Liver (tissue), 9 donors: Measurements from ENCODE around the gene PYGM. TPM values are rescaled to one million over a fixed set of nuclear protein-coding genes. Genes with fewer than 3 reads are reported as not detected.

Experiments
- DNase-seq: peaks from one replicate; pipeline ENCODE4 v3.0.0-alpha.2; 2017; ENCODE audit warnings: low spot score
- H3K27ac ChIP-seq, 2 donors: one replicate each; pipeline ENCODE4 v1.7.0; 2013; ENCODE audit warnings: inconsistent platforms in 2 of 2, low read length in 2 of 2, control low read depth in 1 of 2, low read depth in 1 of 2, mild to moderate bottlenecking in 1 of 2
- H3K27me3 ChIP-seq, 4 donors: one replicate each; pipeline versions ENCODE4 v1.6.1 to v1.7.0; 2013; ENCODE audit warnings: low read length in 3 of 4, inconsistent platforms in 1 of 4, mild to moderate bottlenecking in 1 of 4, moderate library complexity in 1 of 4; ENCODE audit not compliant: control insufficient read depth in 4 of 4, insufficient read depth in 4 of 4
- H3K36me3 ChIP-seq, 4 donors: one replicate each; pipeline versions ENCODE4 v1.6.1 to v1.7.0; 2013; ENCODE audit warnings: low read length in 3 of 4, mild to moderate bottlenecking in 3 of 4, low read depth in 1 of 4, moderate library complexity in 1 of 4; ENCODE audit not compliant: control insufficient read depth in 4 of 4, insufficient read depth in 3 of 4
- H3K4me1 ChIP-seq, 4 donors: one replicate each; pipeline versions ENCODE4 v1.6.1 to v1.7.0; 2013; ENCODE audit warnings: low read length in 3 of 4, mild to moderate bottlenecking in 3 of 4, moderate library complexity in 1 of 4; ENCODE audit not compliant: control insufficient read depth in 4 of 4, insufficient read depth in 4 of 4
- H3K4me3 ChIP-seq, 3 donors: one replicate each; pipeline versions ENCODE4 v1.6.1 to v1.7.0; 2013; ENCODE audit warnings: low read length in 3 of 3, control low read depth in 1 of 3, low read depth in 1 of 3, mild to moderate bottlenecking in 1 of 3
- H3K9ac ChIP-seq, 2 donors: one replicate each; pipeline ENCODE4 v1.7.0; 2013; ENCODE audit warnings: low read length in 2 of 2, mild to moderate bottlenecking in 2 of 2, moderate library complexity in 2 of 2, control low read depth in 1 of 2, low read depth in 1 of 2
- H3K9me3 ChIP-seq, 4 donors: one replicate each; pipeline versions ENCODE4 v1.6.1 to v1.7.0; 2013; ENCODE audit warnings: low read length in 3 of 4; ENCODE audit not compliant: control insufficient read depth in 4 of 4
- EGR1 ChIP-seq, 2 donors: IDR thresholded peaks; 2 replicates each; pipeline ENCODE4 v1.6.1; 2016 to 2018; ENCODE audit warnings: antibody characterized with exemption in 2 of 2, low read depth in 2 of 2
- FOXA1 ChIP-seq: IDR thresholded peaks from 2 replicates; pipeline ENCODE4 v1.6.1; 2016; ENCODE audit warnings: antibody characterized with exemption
- GABPA ChIP-seq, 2 donors: IDR thresholded peaks in 1 of 2; conservative IDR thresholded peaks in 1 of 2; 2 replicates each; pipeline ENCODE4 v1.6.1; 2016; ENCODE audit warnings: antibody characterized with exemption in 2 of 2, mild to moderate bottlenecking in 1 of 2, moderate library complexity in 1 of 2
- HNF4G ChIP-seq: IDR thresholded peaks from 2 replicates; pipeline ENCODE4 v1.6.1; 2016; ENCODE audit warnings: antibody characterized with exemption
- JUND ChIP-seq, 2 donors: IDR thresholded peaks; 2 replicates each; pipeline ENCODE4 v1.6.1; 2016; ENCODE audit warnings: antibody characterized with exemption in 2 of 2
- RAD21 ChIP-seq, 2 donors: IDR thresholded peaks; 2 replicates each; pipeline ENCODE4 v1.6.1; 2016; ENCODE audit warnings: antibody characterized with exemption in 2 of 2, mild to moderate bottlenecking in 2 of 2
- WGBS: extraction: QIAGEN DNeasy Blood & Tissue Kit; methylation state at CpG from one replicate; pipeline ENCODE4 v1.1.7; 2013; 5-methylcytosine and 5-hydroxymethylcytosine counted together
- polyA plus RNA-seq, 2 donors: library from polyadenylated mRNA; stranded (reverse) in 1 of 2; unstranded in 1 of 2; fragments of 200-250 nt in 1 of 2; fragments of >200 nt in 1 of 2; fragmentation: Nextera tagmentation in 1 of 2; extraction: Ambion mirVana in 1 of 2; gene quantifications; one replicate each; pipeline versions ENCODE4 v1.2.1 to v1.2.3, GENCODE V29; 2013 to 2015
- total RNA-seq, 2 donors: library from RNA; depleted of rRNA; stranded (reverse); fragments of >200 nt; gene quantifications; one replicate each; pipeline ENCODE4 v1.2.3, GENCODE V29; 2014
- TF ChIP-seq, protein P1 (sequence below): IDR thresholded peaks from 2 replicates; pipeline ENCODE4 v1.6.1; 2016; ENCODE audit warnings: antibody characterized with exemption
- TF ChIP-seq, protein P2 (sequence below): fragments of 150-350 bp; IDR thresholded peaks from 2 replicates; pipeline ENCODE4 v1.5.1; 2017; ENCODE audit warnings: improper control_type of control experiment, low read depth, low read length; ENCODE audit not compliant: missing input control
- TF ChIP-seq, protein P3 (sequence below): IDR thresholded peaks from 2 replicates; pipeline ENCODE4 v1.6.1; 2016; ENCODE audit warnings: antibody characterized with exemption
- donor health status: healthy.
- donor health status: healthy.
- donor health status: healthy.
- donor health status: healthy.
- donor health status: healthy.

Gene PYGM
- total and polyA plus RNA-seq, 4 donors = 0.23 to 1.3 (median 0.29) TPM

DNA sequence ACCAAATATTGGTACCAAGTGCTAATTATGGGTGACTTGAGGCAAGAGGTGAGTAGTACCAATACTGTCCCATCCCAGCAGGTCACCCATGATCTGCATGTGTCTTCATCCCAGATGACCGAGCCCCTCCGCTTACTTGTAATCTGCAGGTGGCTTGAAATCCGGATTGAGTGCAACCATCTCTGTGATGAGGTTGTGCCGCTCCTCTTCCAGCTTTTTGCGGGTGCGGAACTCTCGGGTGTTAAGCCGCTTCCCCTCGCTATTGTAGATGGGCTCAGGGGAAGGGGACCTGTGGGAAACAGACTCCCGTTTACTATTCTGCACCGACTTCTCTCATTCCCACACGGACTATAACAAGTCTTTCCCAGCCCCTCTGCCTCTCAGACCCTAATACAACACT is 10.3 kb upstream of the PYGM start (continued):
- no peak for TF ChIP-seq JUND (IDR thresholded peaks at IDR 0.05)

DNA sequence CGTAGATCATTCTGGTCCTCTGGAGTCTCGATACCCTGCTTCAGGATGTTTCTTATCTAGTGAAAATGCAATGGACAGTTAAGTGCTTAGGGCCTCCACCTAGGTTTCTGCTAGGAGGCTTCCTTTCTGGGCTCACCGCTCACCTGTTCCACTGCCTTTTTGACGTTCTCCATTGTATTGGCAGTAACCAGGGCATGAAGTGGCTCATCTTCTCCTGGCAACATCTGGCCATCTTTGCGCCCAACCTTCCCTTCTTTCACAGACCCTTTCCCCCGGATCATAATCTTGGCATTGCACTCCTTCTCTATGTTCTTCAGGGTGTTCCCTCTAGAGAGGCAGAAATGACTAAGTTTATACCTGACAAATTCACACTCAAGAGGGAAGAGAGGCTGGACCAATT is 9.5 kb upstream of the PYGM start:
- Histone ChIP-seq H3K9ac (no peak overlapping the region), H3K4me3 (no peak overlapping the region), H3K27me3 (no peaks in the 10 kb centered on the region), H3K4me1 (peaks cover 0 to 13% (median 3%) of the 10 kb centered on the region in 4 donors), H3K36me3 (peaks cover 38 to 95% (median 79%) of the 10 kb centered on the region in 4 donors), H3K27ac (no peak overlapping the region), H3K9me3 (no peaks in the 10 kb centered on the region)
- 93% methylated on average over 6 of the region's 6 CpGs for WGBS
- TF ChIP-seq, protein P1, sequence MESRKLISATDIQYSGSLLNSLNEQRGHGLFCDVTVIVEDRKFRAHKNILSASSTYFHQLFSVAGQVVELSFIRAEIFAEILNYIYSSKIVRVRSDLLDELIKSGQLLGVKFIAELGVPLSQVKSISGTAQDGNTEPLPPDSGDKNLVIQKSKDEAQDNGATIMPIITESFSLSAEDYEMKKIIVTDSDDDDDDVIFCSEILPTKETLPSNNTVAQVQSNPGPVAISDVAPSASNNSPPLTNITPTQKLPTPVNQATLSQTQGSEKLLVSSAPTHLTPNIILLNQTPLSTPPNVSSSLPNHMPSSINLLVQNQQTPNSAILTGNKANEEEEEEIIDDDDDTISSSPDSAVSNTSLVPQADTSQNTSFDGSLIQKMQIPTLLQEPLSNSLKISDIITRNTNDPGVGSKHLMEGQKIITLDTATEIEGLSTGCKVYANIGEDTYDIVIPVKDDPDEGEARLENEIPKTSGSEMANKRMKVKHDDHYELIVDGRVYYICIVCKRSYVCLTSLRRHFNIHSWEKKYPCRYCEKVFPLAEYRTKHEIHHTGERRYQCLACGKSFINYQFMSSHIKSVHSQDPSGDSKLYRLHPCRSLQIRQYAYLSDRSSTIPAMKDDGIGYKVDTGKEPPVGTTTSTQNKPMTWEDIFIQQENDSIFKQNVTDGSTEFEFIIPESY = no peak
- no peak for TF ChIP-seq HNF4G
- TF ChIP-seq FOXA1 = no peak
- TF ChIP-seq RAD21 (IDR thresholded peaks at IDR 0.05) = no peak
- TF ChIP-seq EGR1 (IDR thresholded peaks at IDR 0.05; ENCODE audit: low read depth in 2 of 2) = no peak
- no peak for TF ChIP-seq GABPA (IDR thresholded peaks at IDR 0.05 in 1 of 2, conservative IDR thresholded peaks at IDR 0.05 in 1 of 2)
- no peak for DNase-seq

DNA sequence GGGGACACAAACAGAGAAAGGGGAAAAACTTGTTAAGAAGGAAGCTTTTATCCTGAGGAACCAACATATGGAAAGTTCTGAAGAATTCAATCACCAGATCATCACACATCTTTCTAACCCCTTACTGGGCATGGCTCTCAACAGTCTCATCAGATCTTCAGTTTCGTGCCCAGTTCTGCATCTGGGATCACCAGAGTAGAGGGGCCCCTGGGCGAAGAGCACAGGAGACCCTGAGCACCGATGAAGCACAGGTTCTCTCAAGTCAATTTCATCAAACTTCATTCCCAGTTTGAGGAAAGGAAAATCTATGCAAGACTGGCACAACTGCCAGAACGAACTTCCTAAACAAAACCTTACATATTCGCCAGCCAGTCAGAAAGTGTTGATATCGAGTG is 8.5 kb upstream of the PYGM start:
- Histone ChIP-seq H3K27me3 (no peaks in the 10 kb centered on the region), H3K9me3 (no peaks in the 10 kb centered on the region), H3K4me3 (no peak overlapping the region), H3K9ac (no peak overlapping the region), H3K36me3 (peaks cover 41 to 95% (median 76%) of the 10 kb centered on the region in 4 donors), H3K4me1 (peaks cover 0 to 13% (median 2%) of the 10 kb centered on the region in 4 donors), H3K27ac (no peak overlapping the region)
- TF ChIP-seq EGR1 (IDR thresholded peaks at IDR 0.05; ENCODE audit: low read depth in 2 of 2) = no peak
- WGBS = 94% methylated on average over 6 of the region's 6 CpGs
- no peak for DNase-seq

DNA sequence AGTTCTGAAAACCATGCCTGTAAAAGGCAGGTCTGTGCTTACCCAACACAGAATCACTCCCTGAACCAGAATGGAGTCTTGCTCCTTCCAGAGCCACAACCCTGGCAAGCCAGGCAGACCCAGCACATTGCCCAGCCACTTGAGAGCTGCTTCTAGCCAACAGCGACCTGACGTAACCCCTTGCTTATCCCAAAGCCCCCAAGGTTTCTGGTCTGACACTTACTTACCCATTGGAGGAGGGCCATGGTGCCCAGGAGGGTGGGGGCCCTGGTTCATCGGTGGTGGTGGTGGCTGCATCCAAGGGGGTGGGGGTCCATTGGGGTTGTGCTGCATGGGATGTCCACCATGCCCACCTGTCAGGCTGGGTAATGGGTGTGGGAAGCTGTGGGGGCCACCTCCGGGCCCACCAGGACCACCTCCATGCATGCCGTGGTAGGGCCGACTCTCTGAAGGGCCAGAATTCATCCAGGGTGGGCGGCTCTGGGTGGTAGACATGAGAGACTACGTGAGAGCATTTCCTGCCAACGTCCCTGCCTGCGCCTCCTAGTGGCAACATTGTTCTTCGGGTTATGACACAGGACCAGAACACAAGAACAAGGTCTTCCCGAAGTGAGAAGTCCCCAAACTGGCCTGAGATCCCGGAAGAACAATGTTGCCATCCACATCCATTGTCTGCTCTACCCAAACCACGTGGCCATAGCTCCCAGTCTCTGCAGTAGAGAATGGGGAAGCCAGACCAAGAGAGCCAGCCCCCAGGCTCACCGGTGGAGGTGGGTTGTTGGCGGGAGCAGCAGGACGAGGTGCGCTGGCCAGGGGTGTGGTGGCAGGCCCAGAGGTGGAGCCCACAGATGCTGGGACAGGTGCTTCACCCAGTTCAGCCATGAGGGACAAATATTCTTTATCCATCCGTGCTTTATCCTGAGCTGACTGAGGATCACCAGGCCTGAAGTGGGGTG is 7.8 kb upstream of the PYGM start:
- peaks cover 37 to 92% (median 72%) of the 10 kb centered on the region in 4 donors for H3K36me3 ChIP-seq
- H3K9ac ChIP-seq = no peak overlapping the region
- no peak overlapping the region for H3K27ac ChIP-seq
- peak; percentile 82 for DNase-seq
- peak; percentile 38 to 59 for TF ChIP-seq RAD21 (IDR thresholded peaks at IDR 0.05)
- TF ChIP-seq, protein P2, sequence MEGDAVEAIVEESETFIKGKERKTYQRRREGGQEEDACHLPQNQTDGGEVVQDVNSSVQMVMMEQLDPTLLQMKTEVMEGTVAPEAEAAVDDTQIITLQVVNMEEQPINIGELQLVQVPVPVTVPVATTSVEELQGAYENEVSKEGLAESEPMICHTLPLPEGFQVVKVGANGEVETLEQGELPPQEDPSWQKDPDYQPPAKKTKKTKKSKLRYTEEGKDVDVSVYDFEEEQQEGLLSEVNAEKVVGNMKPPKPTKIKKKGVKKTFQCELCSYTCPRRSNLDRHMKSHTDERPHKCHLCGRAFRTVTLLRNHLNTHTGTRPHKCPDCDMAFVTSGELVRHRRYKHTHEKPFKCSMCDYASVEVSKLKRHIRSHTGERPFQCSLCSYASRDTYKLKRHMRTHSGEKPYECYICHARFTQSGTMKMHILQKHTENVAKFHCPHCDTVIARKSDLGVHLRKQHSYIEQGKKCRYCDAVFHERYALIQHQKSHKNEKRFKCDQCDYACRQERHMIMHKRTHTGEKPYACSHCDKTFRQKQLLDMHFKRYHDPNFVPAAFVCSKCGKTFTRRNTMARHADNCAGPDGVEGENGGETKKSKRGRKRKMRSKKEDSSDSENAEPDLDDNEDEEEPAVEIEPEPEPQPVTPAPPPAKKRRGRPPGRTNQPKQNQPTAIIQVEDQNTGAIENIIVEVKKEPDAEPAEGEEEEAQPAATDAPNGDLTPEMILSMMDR = peak; percentile 59
- TF ChIP-seq, protein P3, sequence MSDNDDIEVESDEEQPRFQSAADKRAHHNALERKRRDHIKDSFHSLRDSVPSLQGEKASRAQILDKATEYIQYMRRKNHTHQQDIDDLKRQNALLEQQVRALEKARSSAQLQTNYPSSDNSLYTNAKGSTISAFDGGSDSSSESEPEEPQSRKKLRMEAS = no peak
- no peaks in the 10 kb centered on the region for H3K27me3 ChIP-seq
- H3K4me3 ChIP-seq = no peak overlapping the region
- H3K9me3 ChIP-seq = no peaks in the 10 kb centered on the region
- 62% methylated on average over 19 of the region's 19 CpGs for WGBS
- H3K4me1 ChIP-seq = peaks cover 0 to 12% (median under 1%) of the 10 kb centered on the region in 4 donors
